Lung (tissue), 12 donors: ENCODE data around the gene CBLB. TPM values are rescaled to one million over a fixed set of nuclear protein-coding genes. Genes with fewer than 3 reads are reported as not detected.

ENCODE experiments used
- ATAC-seq: fragments of 200-7000 bp; cut with Tn5 transposase; one replicate; pipeline ENCODE4 v1.9.1; 2020; ENCODE audit warnings: moderate number of reproducible peaks; ENCODE audit not compliant: insufficient read depth, low FRiP score
- DNase-seq, 3 donors: peaks; one replicate each; pipeline ENCODE4 v3.0.0-alpha.2; 2013 to 2017
- H3K27ac ChIP-seq, 2 donors: one replicate each; pipeline ENCODE4 v1.5.1; 2013; ENCODE audit warnings: mild to moderate bottlenecking in 2 of 2, moderate library complexity in 2 of 2, control low read depth in 1 of 2, inconsistent platforms in 1 of 2, low read depth in 1 of 2, low read length in 1 of 2
- H3K27me3 ChIP-seq, 3 donors: one replicate each; pipeline ENCODE4 v1.5.1; 2013; ENCODE audit warnings: low read length in 2 of 3; ENCODE audit not compliant: control insufficient read depth in 3 of 3, insufficient read depth in 3 of 3
- H3K36me3 ChIP-seq, 4 donors: one replicate each; pipeline ENCODE4 v1.5.1; 2013; ENCODE audit warnings: low read length in 4 of 4, mild to moderate bottlenecking in 1 of 4, moderate library complexity in 1 of 4; ENCODE audit not compliant: control insufficient read depth in 4 of 4, insufficient read depth in 4 of 4
- H3K4me1 ChIP-seq, 5 donors: one replicate each; pipeline ENCODE4 v1.5.1; 2013; ENCODE audit warnings: low read length in 5 of 5, mild to moderate bottlenecking in 2 of 5, moderate library complexity in 1 of 5; ENCODE audit not compliant: control insufficient read depth in 5 of 5, insufficient read depth in 5 of 5
- H3K4me3 ChIP-seq: one replicate; pipeline ENCODE4 v1.5.1; 2013; ENCODE audit warnings: mild to moderate bottlenecking, control low read depth, moderate library complexity
- H3K9ac ChIP-seq, 2 donors: one replicate each; pipeline ENCODE4 v1.5.1; 2013; ENCODE audit warnings: low read length in 2 of 2, control low read depth in 1 of 2; ENCODE audit not compliant: insufficient read depth in 1 of 2
- H3K9me3 ChIP-seq, 4 donors: one replicate each; pipeline ENCODE4 v1.5.1; 2013; ENCODE audit warnings: low read length in 3 of 4, mild to moderate bottlenecking in 1 of 4, moderate library complexity in 1 of 4; ENCODE audit not compliant: control insufficient read depth in 4 of 4, insufficient read depth in 3 of 4
- CTCF ChIP-seq: IDR thresholded peaks from 2 replicates; pipeline ENCODE4 v1.5.1; 2012; ENCODE audit warnings: mild to moderate bottlenecking; ENCODE audit errors: control extremely low read depth, extremely low read depth
- WGBS, 2 donors: extraction: QIAGEN DNeasy Blood & Tissue Kit; methylation state at CpG; one replicate each; pipeline ENCODE4 v1.1.7; 2013; 5-methylcytosine and 5-hydroxymethylcytosine counted together
- polyA plus RNA-seq, 2 donors: library from polyadenylated mRNA; stranded (reverse); fragments of 200-250 nt; gene quantifications; one replicate each; pipeline ENCODE4 v1.2.1, GENCODE V29; 2013
- total RNA-seq, 2 donors: library from RNA; depleted of rRNA in 1 of 2; stranded (reverse); fragments of >200 nt in 1 of 2; gene quantifications; one replicate each; pipeline ENCODE4 v1.2.1, GENCODE V29; 2014 to 2021
- donor health status: control.
- donor health status: control.
- donor health status: Bipolar disorder and iron deficiency.
- donor health status: healthy.
- donor health status: DM: yes; HTN: yes; CAD: no.

The CBLB gene
- total and polyA plus RNA-seq, 4 donors, result 7.2 to 124 (median 24.6) TPM

GRCh38 chr3:105863608-105864007 is 5.2 kb downstream of the CBLB start:
- no peak overlapping the region for H3K27ac ChIP-seq
- TF ChIP-seq CTCF, result no peak
- H3K27me3 ChIP-seq, result no peaks in the 10 kb centered on the region
- H3K9me3 ChIP-seq, result no peaks in the 10 kb centered on the region
- DNase-seq, result no peak
- peaks cover 0 to 18% (median 2%) of the 10 kb centered on the region in 4 donors for H3K36me3 ChIP-seq
- 87 to 88% methylated on average over 1 of the region's 1 CpG for WGBS, 2 donors
- H3K4me1 ChIP-seq, result peaks cover 0 to 42% (median 20%) of the 10 kb centered on the region in 5 donors
- ATAC-seq, result no peak
- no peak overlapping the region for H3K4me3 ChIP-seq
- no peak overlapping the region for H3K9ac ChIP-seq

- H3K27me3 ChIP-seq, result no peaks in the 10 kb centered on the region
- H3K4me3 ChIP-seq, result no peak overlapping the region
- H3K36me3 ChIP-seq, result peaks cover 5 to 18% (median 7%) of the 10 kb centered on the region in 4 donors
- TF ChIP-seq CTCF, result no peak
- DNase-seq, result no peak
- no peaks in the 10 kb centered on the region for H3K9me3 ChIP-seq
- peaks cover 0 to 42% (median 28%) of the 10 kb centered on the region in 5 donors for H3K4me1 ChIP-seq
- H3K9ac ChIP-seq, result no peak overlapping the region
- H3K27ac ChIP-seq, result no peak overlapping the region
- ATAC-seq, result no peak
- WGBS, 2 donors, result 58 to 71% methylated on average over 3 of the region's 3 CpGs
These were observed 6.6 kb downstream of the CBLB start for GRCh38 chr3:105862217-105862616.

- WGBS, 2 donors, result 34 to 73% methylated on average over 1 of the region's 1 CpG
- Histone ChIP-seq H3K27ac (peak overlapping the region in 1 of 2 donors; percentile 53), H3K4me3 (no peak overlapping the region)
These were observed 8.2 kb downstream of the CBLB start for GRCh38 chr3:105860641-105861040.

More at GRCh38 chr3:105860641-105861040, 8.2 kb downstream of the CBLB start:
- H3K4me1 ChIP-seq, result peaks cover 0 to 30% (median 20%) of the 10 kb centered on the region in 5 donors
- ATAC-seq (no peak), DNase-seq (no peak)
- H3K27me3 ChIP-seq, result no peaks in the 10 kb centered on the region
- no peak overlapping the region for H3K9ac ChIP-seq
- H3K36me3 ChIP-seq, result peaks cover 5 to 15% (median 8%) of the 10 kb centered on the region in 4 donors
- H3K9me3 ChIP-seq, result no peaks in the 10 kb centered on the region
- TF ChIP-seq CTCF, result no peak
